ENCODE measurements around the gene EPB41L2. TPM values are rescaled to one million over a fixed set of nuclear protein-coding genes. Genes with fewer than 3 reads are reported as not detected.

EPB41L2 gene
- total RNA-seq, 1 donor from 2014 or later = 136 TPM

DNA sequence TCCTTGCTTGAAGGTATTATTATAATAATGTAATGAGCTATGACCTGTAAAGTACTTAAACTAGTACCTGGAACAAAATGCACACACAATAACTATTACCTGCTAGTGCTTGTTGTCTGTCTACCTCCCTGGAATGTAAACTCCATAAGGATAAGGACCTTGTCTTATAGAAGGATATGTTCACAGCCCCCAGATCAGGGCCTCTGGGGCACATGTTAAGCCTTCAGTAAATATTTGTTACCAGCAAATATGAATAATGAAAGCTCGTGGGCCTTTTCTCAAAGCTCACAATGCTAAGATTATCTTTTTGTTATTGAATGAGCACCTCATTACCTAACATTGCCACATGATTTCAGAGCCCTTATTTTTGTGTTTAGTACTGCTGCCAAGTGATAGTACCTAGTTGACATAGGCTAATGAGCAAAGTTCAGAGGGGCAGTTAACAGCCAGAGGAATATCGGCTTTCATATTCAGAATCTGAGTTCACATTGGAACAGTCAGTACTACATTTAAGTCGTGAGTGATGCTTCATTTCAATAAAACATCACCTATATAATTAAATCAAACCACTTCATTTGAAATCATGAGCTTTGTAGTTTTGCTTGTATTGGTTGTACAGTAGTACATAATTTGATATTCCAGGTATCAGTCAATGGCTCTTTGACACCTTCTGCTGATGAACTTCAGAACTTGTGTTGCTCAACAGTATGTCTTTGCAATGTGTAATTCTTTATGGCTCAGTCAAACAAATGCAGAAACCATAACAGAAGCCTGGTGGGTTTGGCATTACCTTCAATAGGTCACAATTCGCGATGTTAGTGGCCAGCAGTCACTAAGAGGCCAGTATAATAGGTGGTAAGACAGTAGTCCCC lies 247.6 kb downstream of the EPB41L2 start:
- Histone ChIP-seq H3K4me3 (ENCODE audit: insufficient read depth, low read depth, low read length) (no peak overlapping the region), H3K27ac (ENCODE audit: low read depth, low read length) (no peak overlapping the region), H2AFZ (ENCODE audit: low read depth, low read length) (no peak overlapping the region), H4K20me1 (ENCODE audit: insufficient read depth, low read length) (no peaks in the 10 kb centered on the region), H3K4me2 (ENCODE audit: low read length) (no peak overlapping the region), H3K9ac (ENCODE audit: low read length) (no peak overlapping the region), H3K36me3 (ENCODE audit: insufficient read depth, low read length) (no peaks in the 10 kb centered on the region), H3K27me3 (ENCODE audit: insufficient read depth, low read length) (no peaks in the 10 kb centered on the region), H3K79me2 (ENCODE audit: insufficient read depth, low read length) (no peaks in the 10 kb centered on the region), H3K4me1 (ENCODE audit: insufficient read depth, low read length) (no peaks in the 10 kb centered on the region), H3K9me3 (ENCODE audit: insufficient read depth, low read depth, low read length) (no peaks in the 10 kb centered on the region)
- FAIRE-seq = no peak
- Mint-ChIP-seq H3K27me3 (ENCODE audit: low read depth, unreplicated experiment) (no peaks in the 10 kb centered on the region), H3K36me3 (ENCODE audit: low read depth, unreplicated experiment) (no peaks in the 10 kb centered on the region), H3K4me1 (ENCODE audit: low read depth, unreplicated experiment) (no peaks in the 10 kb centered on the region), H3K4me3 (ENCODE audit: unreplicated experiment) (no peak overlapping the region), H3K27ac (ENCODE audit: unreplicated experiment) (no peak overlapping the region), H3K9me3 (ENCODE audit: unreplicated experiment) (peaks cover 4% of the 10 kb centered on the region)
- TF ChIP-seq, protein P1, sequence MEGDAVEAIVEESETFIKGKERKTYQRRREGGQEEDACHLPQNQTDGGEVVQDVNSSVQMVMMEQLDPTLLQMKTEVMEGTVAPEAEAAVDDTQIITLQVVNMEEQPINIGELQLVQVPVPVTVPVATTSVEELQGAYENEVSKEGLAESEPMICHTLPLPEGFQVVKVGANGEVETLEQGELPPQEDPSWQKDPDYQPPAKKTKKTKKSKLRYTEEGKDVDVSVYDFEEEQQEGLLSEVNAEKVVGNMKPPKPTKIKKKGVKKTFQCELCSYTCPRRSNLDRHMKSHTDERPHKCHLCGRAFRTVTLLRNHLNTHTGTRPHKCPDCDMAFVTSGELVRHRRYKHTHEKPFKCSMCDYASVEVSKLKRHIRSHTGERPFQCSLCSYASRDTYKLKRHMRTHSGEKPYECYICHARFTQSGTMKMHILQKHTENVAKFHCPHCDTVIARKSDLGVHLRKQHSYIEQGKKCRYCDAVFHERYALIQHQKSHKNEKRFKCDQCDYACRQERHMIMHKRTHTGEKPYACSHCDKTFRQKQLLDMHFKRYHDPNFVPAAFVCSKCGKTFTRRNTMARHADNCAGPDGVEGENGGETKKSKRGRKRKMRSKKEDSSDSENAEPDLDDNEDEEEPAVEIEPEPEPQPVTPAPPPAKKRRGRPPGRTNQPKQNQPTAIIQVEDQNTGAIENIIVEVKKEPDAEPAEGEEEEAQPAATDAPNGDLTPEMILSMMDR (IDR thresholded peaks at IDR 0.05; ENCODE audit: insufficient read depth, low read depth, low read length) = no peak
- TF ChIP-seq EZH2 (IDR thresholded peaks at IDR 0.05; ENCODE audit: insufficient read depth, low read length) = no peak
- no peak for DNase-seq (ENCODE audit: low read depth)

- no peak overlapping the region for H3K4me3 ChIP-seq (ENCODE audit: insufficient read depth, low read depth, low read length)
- H4K20me1 ChIP-seq (ENCODE audit: insufficient read depth, low read length) = no peaks in the 10 kb centered on the region
- TF ChIP-seq, protein P1 (IDR thresholded peaks at IDR 0.05; ENCODE audit: insufficient read depth, low read depth, low read length) = no peak
- TF ChIP-seq EZH2 (IDR thresholded peaks at IDR 0.05; ENCODE audit: insufficient read depth, low read length) = no peak
- Mint-ChIP-seq H3K4me1 (ENCODE audit: low read depth, unreplicated experiment) (no peaks in the 10 kb centered on the region), H3K27me3 (ENCODE audit: low read depth, unreplicated experiment) (no peaks in the 10 kb centered on the region), H3K4me3 (ENCODE audit: unreplicated experiment) (no peak overlapping the region), H3K36me3 (ENCODE audit: low read depth, unreplicated experiment) (no peaks in the 10 kb centered on the region), H3K27ac (ENCODE audit: unreplicated experiment) (no peak overlapping the region), H3K9me3 (ENCODE audit: unreplicated experiment) (peaks cover 4% of the 10 kb centered on the region)
- H3K9me3 ChIP-seq (ENCODE audit: insufficient read depth, low read depth, low read length) = no peaks in the 10 kb centered on the region
- H2AFZ ChIP-seq (ENCODE audit: low read depth, low read length) = no peak overlapping the region
- H3K9ac ChIP-seq (ENCODE audit: low read length) = no peak overlapping the region
- H3K27me3 ChIP-seq (ENCODE audit: insufficient read depth, low read length) = no peaks in the 10 kb centered on the region
- no peak overlapping the region for H3K27ac ChIP-seq (ENCODE audit: low read depth, low read length)
- no peak overlapping the region for H3K4me2 ChIP-seq (ENCODE audit: low read length)
- no peaks in the 10 kb centered on the region for H3K36me3 ChIP-seq (ENCODE audit: insufficient read depth, low read length)
- FAIRE-seq (no peak), DNase-seq (ENCODE audit: low read depth) (no peak)
- no peaks in the 10 kb centered on the region for H3K79me2 ChIP-seq (ENCODE audit: insufficient read depth, low read length)
- peaks cover 4% of the 10 kb centered on the region for H3K4me1 ChIP-seq (ENCODE audit: insufficient read depth, low read length)
Observed at GRCh38 chr6:130814506-130814905, 248.5 kb downstream of the EPB41L2 start.

- Mint-ChIP-seq H3K9me3 (ENCODE audit: unreplicated experiment) (no peaks in the 10 kb centered on the region), H3K36me3 (ENCODE audit: low read depth, unreplicated experiment) (no peaks in the 10 kb centered on the region), H3K4me3 (ENCODE audit: unreplicated experiment) (no peak overlapping the region), H3K4me1 (ENCODE audit: low read depth, unreplicated experiment) (no peaks in the 10 kb centered on the region), H3K27ac (ENCODE audit: unreplicated experiment) (no peak overlapping the region), H3K27me3 (ENCODE audit: low read depth, unreplicated experiment) (no peaks in the 10 kb centered on the region)
- Histone ChIP-seq H3K27ac (ENCODE audit: low read depth, low read length) (no peak overlapping the region), H3K9me3 (ENCODE audit: insufficient read depth, low read depth, low read length) (no peaks in the 10 kb centered on the region), H3K4me2 (ENCODE audit: low read length) (no peak overlapping the region), H3K4me3 (ENCODE audit: insufficient read depth, low read depth, low read length) (no peak overlapping the region), H3K27me3 (ENCODE audit: insufficient read depth, low read length) (no peaks in the 10 kb centered on the region), H2AFZ (ENCODE audit: low read depth, low read length) (no peak overlapping the region), H3K79me2 (ENCODE audit: insufficient read depth, low read length) (no peaks in the 10 kb centered on the region), H3K36me3 (ENCODE audit: insufficient read depth, low read length) (no peaks in the 10 kb centered on the region), H3K9ac (ENCODE audit: low read length) (no peak overlapping the region), H3K4me1 (ENCODE audit: insufficient read depth, low read length) (peaks cover 4% of the 10 kb centered on the region), H4K20me1 (ENCODE audit: insufficient read depth, low read length) (no peaks in the 10 kb centered on the region)
- TF ChIP-seq EZH2 (IDR thresholded peaks at IDR 0.05; ENCODE audit: insufficient read depth, low read length) = no peak
- TF ChIP-seq, protein P1 (IDR thresholded peaks at IDR 0.05; ENCODE audit: insufficient read depth, low read depth, low read length) = no peak
- peak; percentile 63 for FAIRE-seq
- no peak for DNase-seq (ENCODE audit: low read depth)
Observed at GRCh38 chr6:130811932-130812331, 251.1 kb downstream of the EPB41L2 start.
